Naive thymus-derived CD4-positive, alpha-beta T cell (primary cell): ENCODE data around the gene TNFRSF1B. TPM values are rescaled to one million over a fixed set of nuclear protein-coding genes. Genes with fewer than 3 reads are reported as not detected.
A peak's percentile ranks its signal among the peaks of the same experiment; 100 is the strongest.

Source experiments
- ATAC-seq: fragments of 150-1000 bp; cut with Tn5 transposase; 2 replicates; pipeline ENCODE4 v1.10.0; 2021; ENCODE audit warnings: mild to moderate bottlenecking, moderate library complexity
- CTCF ChIA-PET: fragments of 350-600 bp; sonication (Branson Sonifier 250); formaldehyde crosslinking; loops from one replicate; lab custom pipeline; 2021; ENCODE audit warnings: antibody characterized with exemption; lab: Charles Lee
- POLR2A ChIA-PET: fragments of 350-600 bp; sonication (Branson Sonifier 250); formaldehyde crosslinking; loops from one replicate; lab custom pipeline; 2021; ENCODE audit warnings: antibody characterized with exemption, inconsistent platforms; lab: Charles Lee
- DNase-seq, 9 donors: peaks; one replicate each; pipeline versions ENCODE4 v3.0.0 to v3.0.0-alpha.2; 2020 to 2022; ENCODE audit warnings: mixed read lengths in 1 of 9
- H3K27ac ChIP-seq: one replicate; pipeline ENCODE4 v1.7.0; 2013; ENCODE audit warnings: mild to moderate bottlenecking, low read depth, low read length, moderate library complexity
- H3K27me3 ChIP-seq, 2 donors: one replicate each; pipeline ENCODE4 v1.7.0; 2013; ENCODE audit warnings: low read length in 2 of 2, mild to moderate bottlenecking in 2 of 2, moderate library complexity in 2 of 2; ENCODE audit not compliant: control insufficient read depth in 2 of 2, insufficient read depth in 2 of 2
- H3K36me3 ChIP-seq, 3 experiments: 1 replicate in 2 of 3; 2 replicates in 1 of 3; pipeline ENCODE4 v1.7.0; 2013; ENCODE audit warnings: low read length in 3 of 3, mild to moderate bottlenecking in 3 of 3, moderate library complexity in 1 of 3; ENCODE audit not compliant: insufficient read depth in 3 of 3, control insufficient read depth in 2 of 3
- H3K4me1 ChIP-seq, 2 donors: one replicate each; pipeline ENCODE4 v1.7.0; 2013; ENCODE audit warnings: low read length in 2 of 2, mild to moderate bottlenecking in 2 of 2, moderate library complexity in 1 of 2; ENCODE audit not compliant: control insufficient read depth in 2 of 2, insufficient read depth in 2 of 2
- H3K4me3 ChIP-seq: 2 replicates; pipeline ENCODE4 v1.7.0; 2013; ENCODE audit warnings: mild to moderate bottlenecking, low read length
- H3K9me3 ChIP-seq, 3 experiments: 1 replicate in 2 of 3; 2 replicates in 1 of 3; pipeline ENCODE4 v1.7.0; 2013; ENCODE audit warnings: low read length in 3 of 3; ENCODE audit not compliant: control insufficient read depth in 2 of 3
- H3K27ac Mint-ChIP-seq, 9 donors: one replicate each; pipeline ENCODE4 v1.8.0; 2020 to 2022; ENCODE audit warnings: mixed read lengths in 9 of 9, mild to moderate bottlenecking in 8 of 9, moderate library complexity in 5 of 9, inconsistent platforms in 2 of 9
- H3K27me3 Mint-ChIP-seq, 5 donors: one replicate each; pipeline ENCODE4 v1.8.0; 2021 to 2022; ENCODE audit warnings: mixed read lengths in 5 of 5, mild to moderate bottlenecking in 1 of 5
- H3K36me3 Mint-ChIP-seq, 5 donors: one replicate each; pipeline ENCODE4 v1.8.0; 2020 to 2022; ENCODE audit warnings: mixed read lengths in 5 of 5, mild to moderate bottlenecking in 3 of 5, inconsistent platforms in 1 of 5
- H3K4me1 Mint-ChIP-seq, 7 donors: one replicate each; pipeline ENCODE4 v1.8.0; 2020 to 2022; ENCODE audit warnings: mixed read lengths in 7 of 7, mild to moderate bottlenecking in 3 of 7, inconsistent platforms in 1 of 7
- H3K4me3 Mint-ChIP-seq, 10 donors: one replicate each; pipeline ENCODE4 v1.8.0; 2020 to 2022; ENCODE audit warnings: mild to moderate bottlenecking in 10 of 10, mixed read lengths in 10 of 10, moderate library complexity in 6 of 10, inconsistent platforms in 2 of 10
- H3K9me3 Mint-ChIP-seq, 11 donors: one replicate each; pipeline ENCODE4 v1.8.0; 2020 to 2022; ENCODE audit warnings: mixed read lengths in 11 of 11, mild to moderate bottlenecking in 4 of 11, inconsistent platforms in 1 of 11, moderate library complexity in 1 of 11
- intact Hi-C, 2 donors: fragments of 100-400 bp; cut with micrococcal nuclease; formaldehyde crosslinking; loops; one replicate each; pipeline ENCODE4 v1.15.1; 2023
- polyA plus RNA-seq, 2 donors: library from polyadenylated mRNA; unstranded; fragments of 300-500 nt; fragmentation: Illumina TruSeq; gene quantifications; one replicate each; pipeline ENCODE4 v1.2.3, GENCODE V29; 2021
- total RNA-seq, 6 experiments: library from RNA in 5 of 6; stranded (reverse) in 5 of 6; gene quantifications; 1 replicate in 5 of 6; 2 replicates in 1 of 6; pipeline ENCODE4 v1.2.3 and lab custom pipeline; 2021 to 2026

Gene TNFRSF1B
- total and polyA plus RNA-seq, 7 experiments from 2014 or later = 30.1 to 278 (median 48.2) TPM

DNA sequence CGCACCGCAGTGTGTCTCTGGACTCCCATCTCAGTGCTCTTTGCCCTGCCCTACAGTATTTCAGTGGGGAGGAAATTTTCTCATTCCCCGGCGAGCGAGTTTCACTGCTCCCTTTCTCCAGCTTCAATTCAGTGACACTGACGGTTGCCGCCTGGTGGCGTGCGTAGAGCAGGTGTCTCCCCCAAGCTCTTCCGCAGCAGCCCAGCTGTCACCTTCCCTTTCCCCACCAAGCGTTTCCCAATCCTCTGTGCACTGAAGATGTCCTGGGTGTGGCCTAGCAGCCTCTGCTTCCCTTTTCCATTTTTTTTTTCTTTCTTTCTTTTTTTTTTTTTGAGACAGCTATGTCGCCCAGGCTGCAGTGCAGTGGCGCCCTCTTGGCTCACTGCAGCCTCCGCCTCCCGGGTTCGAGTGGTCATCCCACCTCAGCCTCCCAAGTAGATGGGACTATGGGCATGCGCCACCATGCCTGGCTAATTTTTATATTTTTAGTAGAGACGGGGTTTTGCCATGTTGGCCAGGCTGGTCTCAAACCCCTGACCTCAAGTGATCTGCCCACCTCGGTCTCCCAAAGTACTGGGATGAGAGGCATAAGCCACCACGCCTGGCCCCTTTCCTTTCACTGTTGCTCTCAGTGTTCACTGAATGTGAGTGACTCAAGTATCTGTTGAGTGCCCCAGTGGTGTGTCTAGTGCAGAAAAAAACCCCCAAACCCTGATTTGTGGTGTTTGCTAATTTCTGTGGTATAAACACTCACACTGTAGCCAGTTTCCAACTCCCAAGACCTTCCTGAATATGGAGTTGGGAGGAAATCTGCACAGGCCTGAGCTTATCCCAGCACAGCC lies 30.1 kb downstream of the TNFRSF1B start:
- H3K27ac ChIP-seq = no peak overlapping the region
- no peaks in the 10 kb centered on the region for H3K27me3 Mint-ChIP-seq
- no peaks in the 10 kb centered on the region for H3K9me3 ChIP-seq
- CTCF ChIA-PET = interaction anchor here (0.6 to 3.4 kb wide), 6 partner anchors 12 to 79 kb away, joined by 3 to 35 read pairs (median 4); no protein-coding TSS in a partner anchor
- H3K27me3 ChIP-seq = no peaks in the 10 kb centered on the region
- intact Hi-C loops = loop anchor here in 1 of 2 donors (1.0 kb wide), 1 partner anchor 72 kb away; no protein-coding TSS in a partner anchor
- peak overlapping the region in 2 of 9 donors; percentile 17 to 26 for H3K27ac Mint-ChIP-seq
- no peaks in the 10 kb centered on the region for H3K9me3 Mint-ChIP-seq
- H3K4me3 ChIP-seq = no peak overlapping the region
- H3K4me1 ChIP-seq = peaks cover 0 to 9% of the 10 kb centered on the region in 2 donors
- H3K4me3 Mint-ChIP-seq = no peak overlapping the region
- ATAC-seq (peak; percentile 77), DNase-seq (peak in 1 of 9 donors; percentile 29)
- POLR2A ChIA-PET = interaction anchor here (0.6 to 1.2 kb wide), 7 partner anchors 18 to 62 kb away, joined by 3 to 5 read pairs (median 3); no protein-coding TSS in a partner anchor
- peaks cover 7 to 66% (median 16%) of the 10 kb centered on the region in 3 experiments for H3K36me3 ChIP-seq
- peaks cover 8 to 29% (median 13%) of the 10 kb centered on the region in 5 donors for H3K36me3 Mint-ChIP-seq
- peaks cover 0 to 39% (median 0%) of the 10 kb centered on the region in 7 donors for H3K4me1 Mint-ChIP-seq

DNA sequence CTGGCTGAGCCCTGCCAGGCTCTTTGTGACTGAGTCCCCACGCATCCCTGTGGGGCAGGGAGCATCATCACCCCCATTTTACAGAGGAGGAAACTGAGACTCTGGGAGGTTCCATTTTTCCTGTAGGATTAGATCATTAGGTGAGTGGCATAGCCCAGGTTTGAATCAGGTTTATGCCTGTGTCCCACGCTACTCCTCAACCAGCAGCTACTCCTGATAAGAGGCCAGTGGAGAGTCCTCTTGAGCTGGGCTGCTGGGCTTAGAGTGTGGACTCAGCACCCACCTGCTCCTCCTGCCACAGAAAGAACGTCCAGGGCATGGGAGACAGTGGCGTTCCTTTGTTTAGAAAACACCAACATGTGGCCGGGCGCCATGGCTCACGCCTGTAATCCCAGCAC lies 30.7 kb downstream of the TNFRSF1B start:
- Histone ChIP-seq H3K4me3 (no peak overlapping the region), H3K27ac (no peak overlapping the region), H3K27me3 (no peaks in the 10 kb centered on the region), H3K36me3 (peaks cover 3 to 66% (median 16%) of the 10 kb centered on the region in 3 experiments), H3K4me1 (peaks cover 0 to 16% of the 10 kb centered on the region in 2 donors), H3K9me3 (no peaks in the 10 kb centered on the region)
- no peaks in the 10 kb centered on the region for H3K27me3 Mint-ChIP-seq
- intact Hi-C loops = no loop called here
- ATAC-seq (no peak), DNase-seq (no peak)
- H3K4me1 Mint-ChIP-seq = peaks cover 0 to 38% (median 1%) of the 10 kb centered on the region in 7 donors
- H3K4me3 Mint-ChIP-seq = no peak overlapping the region
- H3K36me3 Mint-ChIP-seq = peaks cover 12 to 32% (median 13%) of the 10 kb centered on the region in 5 donors
- POLR2A ChIA-PET = no interaction called here
- no peaks in the 10 kb centered on the region for H3K9me3 Mint-ChIP-seq
- peak overlapping the region in 1 of 9 donors; percentile 17 for H3K27ac Mint-ChIP-seq
- CTCF ChIA-PET = interaction anchor here (0.6 to 3.4 kb wide), 3 partner anchors 45 to 248 kb away, joined by 3 to 35 read pairs (median 3); no protein-coding TSS in a partner anchor

GRCh38 chr1:12200208-12200607 lies 33.4 kb downstream of the TNFRSF1B start:
- Histone ChIP-seq H3K36me3 (peaks cover 0 to 49% (median 4%) of the 10 kb centered on the region in 3 experiments), H3K27ac (no peak overlapping the region), H3K4me1 (peaks cover 10 to 42% of the 10 kb centered on the region in 2 donors), H3K27me3 (no peaks in the 10 kb centered on the region), H3K9me3 (no peaks in the 10 kb centered on the region), H3K4me3 (no peak overlapping the region)
- Mint-ChIP-seq H3K4me1 (peaks cover 8 to 38% (median 26%) of the 10 kb centered on the region in 7 donors), H3K27me3 (no peaks in the 10 kb centered on the region), H3K27ac (peak overlapping the region in 1 of 9 donors; percentile 23), H3K9me3 (no peaks in the 10 kb centered on the region), H3K4me3 (no peak overlapping the region), H3K36me3 (peaks cover 3 to 24% (median 6%) of the 10 kb centered on the region in 5 donors)
- POLR2A ChIA-PET = interaction anchor here (1.1 kb wide), 1 partner anchor 68 kb away, joined by 3 read pairs; no protein-coding TSS in a partner anchor
- CTCF ChIA-PET = interaction anchor here (7.5 kb wide), 1 partner anchor 75 kb away, joined by 41 read pairs; no protein-coding TSS in a partner anchor
- intact Hi-C loops = no loop called here
- ATAC-seq (no peak), DNase-seq (no peak)

DNA sequence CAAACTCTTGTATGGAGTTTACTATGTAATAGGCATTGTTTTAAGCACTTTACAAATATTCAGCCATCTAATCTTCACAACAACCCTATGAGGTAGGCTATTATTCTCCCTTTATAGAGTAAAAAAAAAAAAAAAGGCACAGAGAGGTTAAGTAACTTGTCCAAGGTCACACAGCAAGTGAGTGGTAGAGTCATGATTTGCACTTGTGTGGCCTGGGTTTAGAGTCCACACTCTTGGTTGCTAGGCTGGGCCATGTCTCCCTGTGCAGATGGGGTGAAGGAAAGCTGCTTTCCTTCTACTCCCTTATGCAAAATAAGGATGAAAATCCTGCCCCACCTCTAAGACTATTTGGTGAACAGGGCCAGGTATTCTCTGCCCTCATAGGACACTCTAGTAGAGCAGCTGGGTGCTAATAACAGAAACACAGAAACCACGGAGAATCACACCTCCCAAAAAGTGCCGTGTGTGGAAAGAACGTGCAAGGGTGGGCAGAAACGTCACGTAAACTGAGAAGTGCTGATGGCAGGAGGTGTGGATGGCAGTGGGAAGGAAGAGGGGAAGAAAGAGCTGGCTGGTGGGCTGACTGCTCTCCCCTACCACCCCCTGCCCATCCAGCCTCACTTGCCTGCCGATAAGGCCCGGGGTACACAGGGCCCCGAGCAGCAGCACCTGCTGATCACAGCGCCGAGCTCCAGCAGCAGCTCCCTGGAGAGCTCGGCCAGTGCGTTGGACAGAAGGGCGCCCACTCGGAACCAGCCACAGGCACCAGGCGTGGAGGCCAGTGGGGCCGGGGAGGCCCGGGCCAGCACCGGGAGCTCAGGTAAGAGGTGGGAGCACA lies 34.8 kb downstream of the TNFRSF1B start:
- H3K36me3 ChIP-seq = peaks cover 0 to 43% (median 0%) of the 10 kb centered on the region in 3 experiments
- intact Hi-C loops = no loop called here
- ChIA-PET CTCF (interaction anchor here (7.5 kb wide), 1 partner anchor 76 kb away, joined by 41 read pairs; no protein-coding TSS in a partner anchor), POLR2A (interaction anchor here (1.4 kb wide), 1 partner anchor 76 kb away, joined by 10 read pairs; no protein-coding TSS in a partner anchor)
- peak overlapping the region in 1 of 10 donors; percentile 42 for H3K4me3 Mint-ChIP-seq
- no peak for DNase-seq
- H3K36me3 Mint-ChIP-seq = peaks cover 0 to 25% (median 6%) of the 10 kb centered on the region in 5 donors
- no peak overlapping the region for H3K4me3 ChIP-seq
- H3K27me3 ChIP-seq = no peaks in the 10 kb centered on the region
- peaks cover 10 to 42% of the 10 kb centered on the region in 2 donors for H3K4me1 ChIP-seq
- H3K27ac ChIP-seq = no peak overlapping the region
- ATAC-seq = peak; percentile 60
- H3K9me3 ChIP-seq = no peaks in the 10 kb centered on the region
- H3K9me3 Mint-ChIP-seq = no peaks in the 10 kb centered on the region
- peaks cover 8 to 42% (median 24%) of the 10 kb centered on the region in 7 donors for H3K4me1 Mint-ChIP-seq
- H3K27me3 Mint-ChIP-seq = no peaks in the 10 kb centered on the region
- H3K27ac Mint-ChIP-seq = peak overlapping the region in 6 of 9 donors; percentile 14 to 80 (median 57)

DNA sequence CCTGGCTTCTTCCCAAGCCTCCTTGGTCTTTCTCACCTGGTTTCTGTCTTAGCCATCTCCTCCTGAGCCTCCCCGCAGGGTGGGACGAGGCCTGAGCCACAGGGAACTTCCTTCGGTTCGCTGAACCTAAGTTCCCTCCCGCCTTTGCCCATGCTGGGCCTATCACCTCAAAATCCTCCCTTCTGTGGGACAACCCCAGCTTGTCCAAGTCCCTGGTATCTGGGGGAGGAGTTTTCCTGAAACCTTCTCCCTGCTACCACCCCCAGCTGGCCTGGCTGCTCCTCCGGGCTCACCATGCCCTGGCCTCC lies 35.4 kb downstream of the TNFRSF1B start:
- H3K27ac ChIP-seq = no peak overlapping the region
- H3K4me3 Mint-ChIP-seq = no peak overlapping the region
- no peaks in the 10 kb centered on the region for H3K9me3 Mint-ChIP-seq
- H3K4me1 Mint-ChIP-seq = peaks cover 8 to 42% (median 24%) of the 10 kb centered on the region in 7 donors
- peaks cover 0 to 47% (median 0%) of the 10 kb centered on the region in 3 experiments for H3K36me3 ChIP-seq
- intact Hi-C loops = no loop called here
- ATAC-seq (no peak), DNase-seq (no peak)
- H3K27me3 Mint-ChIP-seq = no peaks in the 10 kb centered on the region
- ChIA-PET CTCF (interaction anchor here (2.1 to 7.5 kb wide), 2 partner anchors 76 to 80 kb away, joined by 5 to 41 read pairs; no protein-coding TSS in a partner anchor), POLR2A (interaction anchor here (1.4 kb wide), 1 partner anchor 77 kb away, joined by 10 read pairs; no protein-coding TSS in a partner anchor)
- H3K4me1 ChIP-seq = peaks cover 10 to 42% of the 10 kb centered on the region in 2 donors
- H3K9me3 ChIP-seq = no peaks in the 10 kb centered on the region
- H3K27ac Mint-ChIP-seq = peak overlapping the region in 7 of 9 donors; percentile 5 to 83 (median 72)
- H3K36me3 Mint-ChIP-seq = peaks cover 0 to 25% (median 6%) of the 10 kb centered on the region in 5 donors
- H3K4me3 ChIP-seq = no peak overlapping the region
- no peaks in the 10 kb centered on the region for H3K27me3 ChIP-seq
